GM12801 (cell line): ENCODE data around the gene PNMA8B.

Experiments used
- TF ChIP-seq, protein P1 (sequence below): IDR thresholded peaks from one replicate; pipeline ENCODE4 v1.5.1; 2011; ENCODE audit warnings: control low read depth; ENCODE audit not compliant: insufficient read length; ENCODE audit errors: extremely low read depth

PNMA8B gene

GRCh38 chr19:46515879-46516350 lies 20.2 kb upstream of the PNMA8B start:
- TF ChIP-seq, protein P1, sequence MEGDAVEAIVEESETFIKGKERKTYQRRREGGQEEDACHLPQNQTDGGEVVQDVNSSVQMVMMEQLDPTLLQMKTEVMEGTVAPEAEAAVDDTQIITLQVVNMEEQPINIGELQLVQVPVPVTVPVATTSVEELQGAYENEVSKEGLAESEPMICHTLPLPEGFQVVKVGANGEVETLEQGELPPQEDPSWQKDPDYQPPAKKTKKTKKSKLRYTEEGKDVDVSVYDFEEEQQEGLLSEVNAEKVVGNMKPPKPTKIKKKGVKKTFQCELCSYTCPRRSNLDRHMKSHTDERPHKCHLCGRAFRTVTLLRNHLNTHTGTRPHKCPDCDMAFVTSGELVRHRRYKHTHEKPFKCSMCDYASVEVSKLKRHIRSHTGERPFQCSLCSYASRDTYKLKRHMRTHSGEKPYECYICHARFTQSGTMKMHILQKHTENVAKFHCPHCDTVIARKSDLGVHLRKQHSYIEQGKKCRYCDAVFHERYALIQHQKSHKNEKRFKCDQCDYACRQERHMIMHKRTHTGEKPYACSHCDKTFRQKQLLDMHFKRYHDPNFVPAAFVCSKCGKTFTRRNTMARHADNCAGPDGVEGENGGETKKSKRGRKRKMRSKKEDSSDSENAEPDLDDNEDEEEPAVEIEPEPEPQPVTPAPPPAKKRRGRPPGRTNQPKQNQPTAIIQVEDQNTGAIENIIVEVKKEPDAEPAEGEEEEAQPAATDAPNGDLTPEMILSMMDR = no peak

- TF ChIP-seq, protein P1 = no peak
These were observed 19.6 kb upstream of the PNMA8B start for GRCh38 chr19:46515290-46515609.

GRCh38 chr19:46514589-46515289 lies 19.1 kb upstream of the PNMA8B start:
- TF ChIP-seq, protein P1 = no peak

DNA sequence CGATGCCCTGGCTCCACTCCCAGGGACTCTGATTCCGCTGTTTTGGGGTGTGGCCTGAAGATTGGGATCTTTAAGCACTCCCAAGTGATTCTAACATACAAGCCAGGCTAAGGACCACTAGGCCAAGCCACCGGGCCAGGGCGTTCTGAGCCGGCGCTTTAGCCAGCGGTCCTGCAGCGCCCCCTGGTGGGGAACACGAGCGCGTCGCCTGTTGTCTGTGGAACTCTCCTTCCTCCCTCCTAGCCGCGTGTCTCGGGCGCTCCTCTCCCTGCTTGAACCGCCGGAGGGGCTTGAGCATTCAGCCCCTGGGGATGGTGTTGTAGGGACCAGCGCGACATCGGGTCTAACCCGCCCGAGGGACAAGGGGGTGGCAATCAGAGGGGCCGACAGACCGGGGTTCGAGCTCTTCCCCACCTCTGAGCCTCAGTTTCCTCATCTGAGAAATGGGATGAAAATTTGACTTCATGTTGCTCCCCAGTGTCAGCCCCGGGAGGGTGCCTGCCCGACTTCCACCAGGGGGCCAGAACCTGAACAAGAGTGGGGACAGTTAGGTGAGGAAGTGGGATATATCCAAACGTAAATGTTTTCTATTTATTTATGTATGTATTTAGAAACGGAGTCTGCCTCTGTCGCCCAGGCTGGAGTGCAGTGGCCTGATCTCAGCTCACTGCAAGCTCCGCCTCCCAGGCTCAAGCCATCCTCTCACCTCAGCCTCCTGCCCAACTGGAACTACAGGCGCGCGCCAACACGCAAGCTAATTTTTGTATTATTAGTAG lies 18.0 kb upstream of the PNMA8B start:
- TF ChIP-seq, protein P1 = peak; percentile 8

GRCh38 chr19:46511237-46511636 lies 15.6 kb upstream of the PNMA8B start:
- TF ChIP-seq, protein P1 = no peak

- TF ChIP-seq, protein P1 = no peak
These were observed 12.5 kb upstream of the PNMA8B start for GRCh38 chr19:46508206-46508605.

GRCh38 chr19:46503848-46504453 lies 8.3 kb upstream of the PNMA8B start:
- TF ChIP-seq, protein P1 = no peak
